Measurements from ENCODE around the gene UBAP2L.

DNA sequence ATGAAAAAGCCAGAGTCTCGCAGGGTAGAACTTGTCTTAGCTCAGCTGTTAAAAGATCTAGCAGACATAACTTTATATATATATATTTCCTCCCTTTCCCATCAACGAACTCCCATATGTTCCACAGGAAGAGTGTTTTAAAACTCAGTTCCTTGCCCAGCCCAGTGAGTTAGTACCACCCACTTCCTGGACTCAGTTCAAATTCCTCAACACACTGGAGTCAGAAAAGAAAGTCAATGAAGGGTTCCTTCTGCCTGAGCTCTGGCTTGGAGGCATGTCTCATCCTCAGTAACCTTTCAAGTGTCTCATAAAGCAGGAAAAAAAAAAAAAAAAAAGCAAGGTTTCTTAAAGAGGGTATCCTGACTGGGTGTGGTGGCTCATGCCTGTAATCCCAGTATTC, 44.4 kb upstream of the UBAP2L start:
- no peak for TF ChIP-seq CTCF (IDR thresholded peaks at IDR 0.05)
- no peak for TF ChIP-seq POLR2A (IDR thresholded peaks at IDR 0.05)

Measured in breast epithelium (tissue), 3 donors.